Measurements from ENCODE around the gene TAF7L. TPM values are rescaled to one million over a fixed set of nuclear protein-coding genes. Genes with fewer than 3 reads are reported as not detected.
"Not testable (repeated sequence)": the region's sequence is repeated elsewhere in the genome, so short reads cannot be mapped to it uniquely, and the experiment has no call there.

Gene TAF7L
- total RNA-seq, 1 experiment from 2014 or later = not detected

GRCh38 chrX:101337776-101338271, 46.7 kb upstream of the TAF7L start:
- Histone ChIP-seq H3K14ac (ENCODE audit: insufficient read depth, low read length) (no peak overlapping the region), H4K20me1 (ENCODE audit: control insufficient read depth, insufficient read depth, insufficient read length) (no peaks in the 10 kb centered on the region), H4K5ac (ENCODE audit: insufficient read length, low read depth, low read length) (no peak overlapping the region), H2AK5ac (ENCODE audit: insufficient read length, low read length) (no peak overlapping the region), H3K27ac (ENCODE audit: insufficient read length, low read depth, low read length) (no peak overlapping the region), H3K4me2 (ENCODE audit: insufficient read depth, insufficient read length, low read length) (no peak overlapping the region), H3K18ac (ENCODE audit: insufficient read length, low read depth, low read length) (no peak overlapping the region), H4K91ac (ENCODE audit: insufficient read length, low read depth, low read length) (no peak overlapping the region), H3K23me2 (ENCODE audit: insufficient read length, low read depth, low read length, poor library complexity, severe bottlenecking) (no peaks in the 10 kb centered on the region), H2BK20ac (ENCODE audit: low read depth, low read length, poor library complexity, severe bottlenecking) (no peak overlapping the region), H4K8ac (replicated peaks; ENCODE audit: insufficient read length, low read depth, low read length) (no peak overlapping the region), H3K4ac (ENCODE audit: low read depth, low read length) (no peak overlapping the region), H3K79me2 (ENCODE audit: insufficient read depth, low read length) (no peaks in the 10 kb centered on the region), H3K9ac (ENCODE audit: extremely low read depth, insufficient read length, low read length) (no peak overlapping the region), H2BK120ac (ENCODE audit: low read depth, low read length, poor library complexity, severe bottlenecking) (no peak overlapping the region), H3K9me3 (ENCODE audit: control insufficient read depth, low read depth, low read length) (no peaks in the 10 kb centered on the region), H2BK5ac (ENCODE audit: insufficient read length, low read length) (no peak overlapping the region), H3K23ac (ENCODE audit: insufficient read length, low read depth, low read length) (no peak overlapping the region), H3K79me1 (ENCODE audit: insufficient read depth, low read depth, low read length, poor library complexity, severe bottlenecking) (no peaks in the 10 kb centered on the region), H2BK15ac (ENCODE audit: low read depth, low read length) (no peak overlapping the region), H3K4me1 (ENCODE audit: insufficient read depth, low read length) (no peaks in the 10 kb centered on the region), H3T11ph (ENCODE audit: low read length) (no peak overlapping the region), H3K27me3 (ENCODE audit: insufficient read depth, low read length) (no peaks in the 10 kb centered on the region), H2BK12ac (ENCODE audit: insufficient read length, low read depth, low read length) (no peak overlapping the region), H3K56ac (ENCODE audit: insufficient read length, low read depth, low read length) (no peak overlapping the region), H2AFZ (ENCODE audit: low read length) (no peak overlapping the region)
- Mint-ChIP-seq H3K36me3 (ENCODE audit: insufficient read depth in 1 of 3, low read depth in 3 of 3) (peaks cover 4 to 15% (median 5%) of the 10 kb centered on the region in 3 experiments; a peak in 5 of 7 replicates), H3K27ac (no peak overlapping the region; a peak in 1 of 7 replicates), H3K4me1 (no peaks in the 10 kb centered on the region), H3K4me3 (no peak overlapping the region), H3K27me3 (ENCODE audit: low read depth) (no peaks in the 10 kb centered on the region; the same call in 1 of the 2 replicates), H3K9me3 (peaks cover 68 to 77% of the 10 kb centered on the region in 2 experiments)
- TF ChIP-seq, protein P1, sequence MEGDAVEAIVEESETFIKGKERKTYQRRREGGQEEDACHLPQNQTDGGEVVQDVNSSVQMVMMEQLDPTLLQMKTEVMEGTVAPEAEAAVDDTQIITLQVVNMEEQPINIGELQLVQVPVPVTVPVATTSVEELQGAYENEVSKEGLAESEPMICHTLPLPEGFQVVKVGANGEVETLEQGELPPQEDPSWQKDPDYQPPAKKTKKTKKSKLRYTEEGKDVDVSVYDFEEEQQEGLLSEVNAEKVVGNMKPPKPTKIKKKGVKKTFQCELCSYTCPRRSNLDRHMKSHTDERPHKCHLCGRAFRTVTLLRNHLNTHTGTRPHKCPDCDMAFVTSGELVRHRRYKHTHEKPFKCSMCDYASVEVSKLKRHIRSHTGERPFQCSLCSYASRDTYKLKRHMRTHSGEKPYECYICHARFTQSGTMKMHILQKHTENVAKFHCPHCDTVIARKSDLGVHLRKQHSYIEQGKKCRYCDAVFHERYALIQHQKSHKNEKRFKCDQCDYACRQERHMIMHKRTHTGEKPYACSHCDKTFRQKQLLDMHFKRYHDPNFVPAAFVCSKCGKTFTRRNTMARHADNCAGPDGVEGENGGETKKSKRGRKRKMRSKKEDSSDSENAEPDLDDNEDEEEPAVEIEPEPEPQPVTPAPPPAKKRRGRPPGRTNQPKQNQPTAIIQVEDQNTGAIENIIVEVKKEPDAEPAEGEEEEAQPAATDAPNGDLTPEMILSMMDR (conservative IDR thresholded peaks at IDR 0.05) = no peak
- DNase-seq = no peak
- WGBS (ENCODE audit: extremely low coverage, insufficient read length, low lambda C conversion rate) = no CpG with 5 or more reads among the region's 4 CpGs

GRCh38 chrX:101334310-101334709, 43.2 kb upstream of the TAF7L start:
- not testable (repeated sequence) for H3K23ac ChIP-seq (ENCODE audit: insufficient read length, low read depth, low read length); H4K91ac ChIP-seq (ENCODE audit: insufficient read length, low read depth, low read length); H2BK20ac ChIP-seq (ENCODE audit: low read depth, low read length, poor library complexity, severe bottlenecking); H2AFZ ChIP-seq (ENCODE audit: low read length); H3K4me1 ChIP-seq (ENCODE audit: insufficient read depth, low read length); H3K14ac ChIP-seq (ENCODE audit: insufficient read depth, low read length); H3K27me3 ChIP-seq (ENCODE audit: insufficient read depth, low read length); H3K4me1 Mint-ChIP-seq; H4K5ac ChIP-seq (ENCODE audit: insufficient read length, low read depth, low read length); H3T11ph ChIP-seq (ENCODE audit: low read length); H3K4me2 ChIP-seq (ENCODE audit: insufficient read depth, insufficient read length, low read length); H3K27me3 Mint-ChIP-seq (ENCODE audit: low read depth); H3K18ac ChIP-seq (ENCODE audit: insufficient read length, low read depth, low read length); H3K56ac ChIP-seq (ENCODE audit: insufficient read length, low read depth, low read length); H3K79me2 ChIP-seq (ENCODE audit: insufficient read depth, low read length); H3K9ac ChIP-seq (ENCODE audit: extremely low read depth, insufficient read length, low read length); H3K27ac ChIP-seq (ENCODE audit: insufficient read length, low read depth, low read length); H3K4ac ChIP-seq (ENCODE audit: low read depth, low read length); H4K8ac ChIP-seq (replicated peaks; ENCODE audit: insufficient read length, low read depth, low read length); H3K36me3 Mint-ChIP-seq (ENCODE audit: insufficient read depth in 1 of 3, low read depth in 3 of 3); H3K27ac Mint-ChIP-seq; H2BK5ac ChIP-seq (ENCODE audit: insufficient read length, low read length); H3K9me3 ChIP-seq (ENCODE audit: control insufficient read depth, low read depth, low read length); H2AK5ac ChIP-seq (ENCODE audit: insufficient read length, low read length); H3K23me2 ChIP-seq (ENCODE audit: insufficient read length, low read depth, low read length, poor library complexity, severe bottlenecking); H4K20me1 ChIP-seq (ENCODE audit: control insufficient read depth, insufficient read depth, insufficient read length); H2BK120ac ChIP-seq (ENCODE audit: low read depth, low read length, poor library complexity, severe bottlenecking); H2BK15ac ChIP-seq (ENCODE audit: low read depth, low read length); H2BK12ac ChIP-seq (ENCODE audit: insufficient read length, low read depth, low read length); H3K4me3 Mint-ChIP-seq; H3K79me1 ChIP-seq (ENCODE audit: insufficient read depth, low read depth, low read length, poor library complexity, severe bottlenecking); DNase-seq
- no CpG with 5 or more reads among the region's 7 CpGs for WGBS (ENCODE audit: extremely low coverage, insufficient read length, low lambda C conversion rate)
- peaks cover 59 to 83% of the 10 kb centered on the region in 2 experiments for H3K9me3 Mint-ChIP-seq
